Thoracic aorta (tissue), 2 donors: Measurements from ENCODE around the gene KRTAP4-12. TPM values are rescaled to one million over a fixed set of nuclear protein-coding genes. Genes with fewer than 3 reads are reported as not detected.
"Not testable (repeated sequence)": the region's sequence is repeated elsewhere in the genome, so short reads cannot be mapped to it uniquely, and the experiment has no call there.

ENCODE experiments used
- ATAC-seq: fragments of 150-250 bp; one replicate; pipeline ENCODE4 v1.8.0; 2017; ENCODE audit warnings: low read depth; ENCODE audit not compliant: insufficient number of reproducible peaks, low FRiP score
- DNase-seq: peaks from one replicate; pipeline ENCODE4 v3.0.0-alpha.2; 2020; ENCODE audit warnings: low spot score
- H3K27ac ChIP-seq, 2 donors: fragments of 200-600 bp; sonication (generic); 1 replicate in 1 of 2; 2 replicates in 1 of 2; pipeline ENCODE4 v1.5.1; 2016; ENCODE audit warnings: mild to moderate bottlenecking in 2 of 2, moderate library complexity in 2 of 2
- H3K27me3 ChIP-seq: fragments of 200-600 bp; sonication (generic); replicated peaks from 2 replicates; pipeline ENCODE4 v1.6.0; 2016; ENCODE audit warnings: mild to moderate bottlenecking; ENCODE audit not compliant: insufficient read depth
- H3K36me3 ChIP-seq: fragments of 200-600 bp; sonication (generic); one replicate; pipeline ENCODE4 v1.5.1; 2016
- H3K4me1 ChIP-seq, 2 donors: fragments of 200-600 bp; sonication (generic); 1 replicate in 1 of 2; 2 replicates in 1 of 2; pipeline versions ENCODE4 v1.5.1 to v1.6.0; 2016; ENCODE audit warnings: low read depth in 2 of 2, mild to moderate bottlenecking in 1 of 2; ENCODE audit not compliant: control insufficient read depth in 1 of 2
- H3K4me3 ChIP-seq: fragments of 200-600 bp; sonication (generic); 2 replicates; pipeline ENCODE4 v1.5.1; 2016; ENCODE audit warnings: mild to moderate bottlenecking
- H3K9me3 ChIP-seq: fragments of 200-600 bp; sonication (generic); 2 replicates; pipeline ENCODE4 v1.5.1; 2016
- CTCF ChIP-seq: fragments of 200-600 bp; sonication (generic); IDR thresholded peaks from one replicate; pipeline ENCODE4 v1.5.1; 2019; ENCODE audit warnings: antibody characterized with exemption
- total RNA-seq, 2 donors: library from RNA; depleted of rRNA; stranded (reverse); fragments of >200 nt; gene quantifications; one replicate each; pipeline versions ENCODE4 v1.1.0 to v1.2.3, GENCODE V29; 2016

Gene KRTAP4-12
- total RNA-seq, 2 donors from 2014 or later, result not detected

- Histone ChIP-seq H3K4me3 (no peak overlapping the region), H3K4me1 (no peaks in the 10 kb centered on the region), H3K9me3 (no peaks in the 10 kb centered on the region), H3K36me3 (no peaks in the 10 kb centered on the region), H3K27ac (no peak overlapping the region), H3K27me3 (no peaks in the 10 kb centered on the region)
- DNase-seq, result no peak
- no peak for TF ChIP-seq CTCF
- no peak for ATAC-seq
Measured at GRCh38 chr17:41153856-41154255, 29.9 kb upstream of the KRTAP4-12 start.

GRCh38 chr17:41151525-41151924 is 27.5 kb upstream of the KRTAP4-12 start:
- Histone ChIP-seq H3K9me3 (no peaks in the 10 kb centered on the region), H3K4me1 (no peaks in the 10 kb centered on the region), H3K27me3 (no peaks in the 10 kb centered on the region), H3K4me3 (no peak overlapping the region), H3K27ac (no peak overlapping the region), H3K36me3 (no peaks in the 10 kb centered on the region)
- DNase-seq (no peak), ATAC-seq (no peak)
- TF ChIP-seq CTCF, result no peak

GRCh38 chr17:41150026-41150425 is 26.0 kb upstream of the KRTAP4-12 start:
- H3K9me3 ChIP-seq, result no peaks in the 10 kb centered on the region
- DNase-seq, result no peak
- H3K4me3 ChIP-seq, result no peak overlapping the region
- TF ChIP-seq CTCF, result no peak
- no peak for ATAC-seq
- H3K4me1 ChIP-seq, result no peaks in the 10 kb centered on the region
- H3K27ac ChIP-seq, result no peak overlapping the region
- no peaks in the 10 kb centered on the region for H3K27me3 ChIP-seq
- H3K36me3 ChIP-seq, result no peaks in the 10 kb centered on the region

GRCh38 chr17:41149652-41149985 is 25.6 kb upstream of the KRTAP4-12 start, which contains the start of gene KRTAP4-5:
TSS of gene KRTAP4-5 (minus strand) at chr17:41149825. CDS start at chr17:41149767, 58 bp downstream.
- Histone ChIP-seq H3K4me1 (no peaks in the 10 kb centered on the region), H3K4me3 (no peak within 1 kb of the TSS), H3K36me3 (no peaks in the 10 kb centered on the region), H3K9me3 (no peaks in the 10 kb centered on the region), H3K27ac (no peak within 1 kb of the TSS), H3K27me3 (no peaks in the 10 kb centered on the region)
- DNase-seq (no peak), ATAC-seq (no peak)
- no peak for TF ChIP-seq CTCF

- not testable (repeated sequence) for DNase-seq, ATAC-seq, H3K4me3 ChIP-seq, H3K27me3 ChIP-seq, H3K4me1 ChIP-seq, H3K9me3 ChIP-seq, H3K36me3 ChIP-seq, H3K27ac ChIP-seq
Measured at GRCh38 chr17:41148971-41149651, 25.1 kb upstream of the KRTAP4-12 start.
